Hematopoietic multipotent progenitor cell treated with erythropoietin and hydrocortisone succinate and interleukin-3 and kit ligand, for 15 days (in vitro differentiated cells): Measurements from ENCODE around the gene ZFP14.

Experiments used
- DNase-seq: peaks from one replicate; pipeline ENCODE4 v3.0.0-alpha.2; 2015; ENCODE audit warnings: low spot score

ZFP14 gene

GRCh38 chr19:36378625-36379509, at the start of gene ZFP14:
Gene ZFP14 (minus strand): TSS chr19:36379201. CDS start chr19:36367892, 11,309 bp downstream.
- peak; percentile 67 for DNase-seq

- DNase-seq: no peak
These were observed 44.9 kb upstream of the ZFP14 start for GRCh38 chr19:36423925-36424324.

- DNase-seq: no peak
These were observed 42.9 kb upstream of the ZFP14 start for GRCh38 chr19:36421749-36422481.

- DNase-seq: no peak
These were observed 42.2 kb upstream of the ZFP14 start for GRCh38 chr19:36420961-36421748.

GRCh38 chr19:36418287-36419001, 39.4 kb upstream of the ZFP14 start, which contains the start of gene ZFP82:
Gene ZFP82 (minus strand): TSS chr19:36418644. CDS start chr19:36409789, 8,855 bp downstream.
- peak; percentile 33 for DNase-seq

- no peak for DNase-seq
These were observed 38.8 kb upstream of the ZFP14 start for GRCh38 chr19:36417752-36418286.

GRCh38 chr19:36409841-36410240, 30.8 kb upstream of the ZFP14 start:
- no peak for DNase-seq

- no peak for DNase-seq
These were observed 29.1 kb upstream of the ZFP14 start for GRCh38 chr19:36408101-36408500.

- DNase-seq: no peak
These were observed 25.5 kb upstream of the ZFP14 start for GRCh38 chr19:36404498-36404897.

GRCh38 chr19:36401475-36401874, 22.5 kb upstream of the ZFP14 start:
- DNase-seq: no peak

- DNase-seq: no peak
These were observed 19.6 kb upstream of the ZFP14 start for GRCh38 chr19:36398571-36398970.

- no peak for DNase-seq
These were observed 14.1 kb upstream of the ZFP14 start for GRCh38 chr19:36392916-36393673.

GRCh38 chr19:36379510-36379819, 464 bp upstream of the ZFP14 start:
- DNase-seq: no peak

GRCh38 chr19:36377541-36378178, 1.3 kb downstream of the ZFP14 start:
- DNase-seq: no peak

- no peak for DNase-seq
These were observed 5.3 kb downstream of the ZFP14 start for GRCh38 chr19:36373638-36374156.

- DNase-seq: no peak
These were observed 7.1 kb downstream of the ZFP14 start for GRCh38 chr19:36371886-36372285.

GRCh38 chr19:36363845-36364244, 15.2 kb downstream of the ZFP14 start:
- DNase-seq: no peak

GRCh38 chr19:36340786-36341372, 38.1 kb downstream of the ZFP14 start:
- DNase-seq: no peak
